Panc1 (cell line): ENCODE measurements around the gene KRTAP10-10. TPM values are rescaled to one million over a fixed set of nuclear protein-coding genes. Genes with fewer than 3 reads are reported as not detected.
"Not testable (repeated sequence)": the region's sequence is repeated elsewhere in the genome, so short reads cannot be mapped to it uniquely, and the experiment has no call there.

Experiments
- ATAC-seq: fragments of 200-7000 bp; cut with Tn5 transposase; 2 replicates; pipeline ENCODE4 v1.9.1; 2020; ENCODE audit warnings: mild to moderate bottlenecking, moderate library complexity
- BruUV-seq: library from RNA; stranded (reverse); fragments of 400-500 nt; replicated peaks from 2 replicates; lab custom pipeline; 2021; lab: Mats Ljungman, UMichigan
- CTCF ChIA-PET: fragments of 300-600 bp; sonication (Branson Sonifier 250); formaldehyde crosslinking; loops from one replicate; lab custom pipeline; 2022; ENCODE audit warnings: antibody characterized with exemption; lab: Charles Lee
- POLR2A ChIA-PET: fragments of 300-600 bp; sonication (Branson Sonifier 250); formaldehyde crosslinking; loops from one replicate; lab custom pipeline; 2022; ENCODE audit warnings: antibody characterized with exemption; lab: Charles Lee
- DNase-seq: peaks from one replicate; pipeline ENCODE4 v3.0.0-alpha.2; 2010; ENCODE audit warnings: low read depth, low spot score
- H3K27ac ChIP-seq: 2 replicates; pipeline ENCODE4 v1.5.1; 2011; ENCODE audit warnings: mild to moderate bottlenecking, low read length, inconsistent platforms
- H3K27me3 ChIP-seq: fragments of 200-500 bp; sonication (Bioruptor generic); 2 replicates; pipeline ENCODE4 v1.6.0; 2014; ENCODE audit warnings: low read length, inconsistent platforms; ENCODE audit not compliant: control insufficient read depth, insufficient read depth
- H3K36me3 ChIP-seq: fragments of 200-500 bp; sonication (Bioruptor generic); 2 replicates; pipeline ENCODE4 v1.5.1; 2014; ENCODE audit warnings: inconsistent platforms, mild to moderate bottlenecking, low read length, moderate library complexity; ENCODE audit not compliant: control insufficient read depth, insufficient read depth
- H3K4me1 ChIP-seq: 2 replicates; pipeline ENCODE4 v1.5.1; 2011; ENCODE audit warnings: inconsistent platforms, mild to moderate bottlenecking, low read length, moderate library complexity; ENCODE audit not compliant: control insufficient read depth, insufficient read depth
- H3K4me3 ChIP-seq, 2 experiments: 2 replicates each; pipeline ENCODE4 v1.5.1; 2011 to 2012; ENCODE audit warnings: low read depth in 2 of 2, low read length in 2 of 2, mild to moderate bottlenecking in 2 of 2, inconsistent platforms in 1 of 2, moderate library complexity in 1 of 2
- H3K9me3 ChIP-seq: fragments of 200-500 bp; sonication (Bioruptor generic); 2 replicates; pipeline ENCODE4 v1.5.1; 2014; ENCODE audit warnings: low read depth, mild to moderate bottlenecking, inconsistent platforms, low read length, moderate library complexity; ENCODE audit not compliant: control insufficient read depth, insufficient read depth
- CTCF ChIP-seq: fragments of 450-650 bp; IDR thresholded peaks from 2 replicates; pipeline ENCODE4 v1.5.1; 2017; ENCODE audit warnings: mild to moderate bottlenecking
- POLR2AphosphoS5 ChIP-seq: IDR thresholded peaks from 2 replicates; pipeline ENCODE4 v1.6.1; 2012; ENCODE audit warnings: mild to moderate bottlenecking, low read depth, low read length, moderate library complexity
- REST ChIP-seq, 2 experiments: IDR thresholded peaks; 2 replicates each; pipeline ENCODE4 v1.6.1; 2011 to 2012; ENCODE audit warnings: low read depth in 2 of 2, control low read depth in 1 of 2, low read length in 1 of 2, mild to moderate bottlenecking in 1 of 2, moderate library complexity in 1 of 2; ENCODE audit not compliant: insufficient read depth in 1 of 2
- SIN3A ChIP-seq: IDR thresholded peaks from 2 replicates; pipeline ENCODE4 v1.6.1; 2012; ENCODE audit warnings: low read depth, mild to moderate bottlenecking, low read length, moderate library complexity, borderline replicate concordance; ENCODE audit not compliant: insufficient read depth
- TCF7L2 ChIP-seq: IDR thresholded peaks from 2 replicates; pipeline ENCODE4 v1.6.1; 2011; ENCODE audit warnings: mild to moderate bottlenecking, low read depth, low read length, inconsistent platforms
- in situ Hi-C: cut with HindIII; loops from 2 replicates; pipeline ENCODE4 v1.10.0; 2016; ENCODE audit warnings: low sequenced_read_pairs, low pct_unique_long_range_greater_than_20kb
- intact Hi-C: fragments of 100-400 bp; cut with micrococcal nuclease; formaldehyde crosslinking; loops from one replicate; pipeline ENCODE4 v1.10.0; 2022; ENCODE audit not compliant: unreplicated experiment
- total RNA-seq: library from RNA; stranded (reverse); gene quantifications from one replicate; pipeline ENCODE4 v1.2.1, GENCODE V29; 2021; ENCODE audit not compliant: unreplicated experiment

Gene KRTAP10-10
- total RNA-seq, 1 experiment from 2014 or later: not detected

- in situ Hi-C loops, DNase-seq, CTCF ChIA-PET, BruUV-seq, H3K4me1 ChIP-seq, H3K9me3 ChIP-seq, POLR2A ChIA-PET, H3K4me3 ChIP-seq, H3K27ac ChIP-seq, H3K36me3 ChIP-seq, ATAC-seq, H3K27me3 ChIP-seq, intact Hi-C loops: not testable (repeated sequence)
These were observed 45.4 kb upstream of the KRTAP10-10 start for GRCh38 chr21:44591801-44592130.

DNA sequence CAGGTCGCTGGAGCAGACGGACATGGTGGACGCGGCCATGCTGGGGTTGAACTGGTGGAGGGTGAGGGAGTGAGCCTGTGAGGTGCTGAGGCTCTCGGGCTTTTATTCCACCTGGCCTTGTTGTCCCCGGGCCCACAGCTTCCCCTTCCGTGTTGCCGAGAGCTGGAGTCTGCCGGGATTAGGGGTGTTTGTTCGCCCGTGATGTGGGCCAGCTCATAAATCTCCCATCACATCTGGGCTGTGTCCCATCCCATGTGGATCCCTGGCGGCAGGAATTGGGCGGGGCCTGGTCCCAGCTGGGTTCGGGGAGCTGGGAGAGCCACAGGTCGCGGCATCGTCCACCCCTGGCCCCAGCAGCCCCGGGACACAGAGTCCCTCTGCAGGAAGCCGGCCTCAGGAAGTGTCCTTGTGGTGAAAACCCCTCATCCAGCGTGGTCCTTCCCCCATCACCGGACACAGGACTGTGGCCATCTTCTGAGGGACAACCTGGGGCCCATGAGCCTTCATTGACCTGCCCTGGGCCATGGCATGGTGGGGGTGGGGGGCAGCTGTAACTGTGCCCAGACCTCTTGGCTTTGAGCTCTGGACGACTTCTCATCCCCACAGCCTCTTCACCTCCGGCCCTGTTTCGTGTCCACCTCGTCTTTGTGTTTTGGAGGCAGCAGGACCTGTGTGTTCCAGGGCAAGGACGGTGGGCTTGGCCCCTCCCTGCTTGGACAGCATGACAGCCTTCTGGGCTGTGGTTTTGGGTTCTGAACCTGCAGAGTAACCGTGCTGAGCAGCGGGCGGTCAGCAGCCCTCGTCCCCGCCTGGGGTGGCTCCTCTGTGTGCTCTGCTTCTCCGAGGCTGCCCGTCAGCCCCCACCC is 44.5 kb upstream of the KRTAP10-10 start, which contains the start of gene KRTAP10-6:
TSS of gene KRTAP10-6 (minus strand) at position 60 of the 866 bp plus-strand sequence. CDS start at position 39, 21 bp downstream.
- TF ChIP-seq SIN3A (no peak), CTCF (no peak), REST (IDR thresholded peaks at IDR 0.05; ENCODE audit: insufficient read depth in 1 of 2, low read depth in 2 of 2, low read length in 1 of 2) (no peak), POLR2AphosphoS5 (no peak), TCF7L2 (no peak)
- H3K9me3 ChIP-seq: no peaks in the 10 kb centered on the region
- H3K36me3 ChIP-seq: no peaks in the 10 kb centered on the region
- no peak within 1 kb of the TSS for H3K27ac ChIP-seq
- intact Hi-C loops: no loop called here
- CTCF ChIA-PET: no interaction called here
- no TSS peak for BruUV-seq
- in situ Hi-C loops: no loop called here
- no peaks in the 10 kb centered on the region; the same call in 1 of the 2 replicates for H3K4me1 ChIP-seq
- no peak for ATAC-seq
- no peaks in the 10 kb centered on the region for H3K27me3 ChIP-seq
- H3K4me3 ChIP-seq: no peak within 1 kb of the TSS
- POLR2A ChIA-PET: no interaction called here
- DNase-seq: no peak
